ENCODE results near the gene SMYD3. TPM values are rescaled to one million over a fixed set of nuclear protein-coding genes. Genes with fewer than 3 reads are reported as not detected.

SMYD3 gene
- total and polyA plus RNA-seq, 2 of the 13 experiments (the other 11 are each of a cell fraction or from before 2014, with no cell fraction given), result 27.7 to 35.8 TPM

DNA sequence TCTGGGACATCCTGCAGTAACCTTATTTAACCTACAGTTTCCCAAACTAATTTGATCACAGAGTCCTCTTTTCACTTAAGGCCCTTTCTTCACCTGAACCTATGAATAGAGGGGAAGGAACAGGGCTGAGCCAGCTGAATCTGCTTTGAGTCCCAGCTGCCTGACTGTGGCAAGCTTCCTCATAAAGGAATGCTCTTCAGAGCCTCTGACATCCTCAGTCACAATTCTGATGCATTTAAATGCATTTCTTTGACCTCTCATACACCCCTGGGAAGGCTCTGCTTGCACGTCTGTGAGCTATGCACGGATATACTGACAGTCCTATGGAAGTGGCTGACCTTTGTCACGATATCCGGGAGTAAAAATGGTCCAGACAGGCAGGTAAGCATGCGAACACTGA lies 673.1 kb downstream of the SMYD3 start:
- H3K27ac ChIP-seq (ENCODE audit: extremely low read length, insufficient read depth, low read length), result no peak overlapping the region
- in situ Hi-C loops (cut with HindIII; ENCODE audit: extremely low pct_ligation_motif_present, low pct_unique_long_range_greater_than_20kb) (no loop called here), intact Hi-C loops (cut with micrococcal nuclease; ENCODE audit: unreplicated experiment) (no loop called here)
- WGBS (ENCODE audit: low lambda C conversion rate), result 90% methylated on average over 5 of the region's 5 CpGs
- FAIRE-seq, result no peak
- no peaks in the 10 kb centered on the region for H3K79me2 ChIP-seq (ENCODE audit: insufficient read depth, low read length)
- H2AFZ ChIP-seq (ENCODE audit: low read length), result no peak overlapping the region
- no peaks in the 10 kb centered on the region for H3K4me1 ChIP-seq (ENCODE audit: insufficient read depth, low read length)
- no peak overlapping the region for H3K4me3 ChIP-seq (replicated peaks in 1 of 3; ENCODE audit: insufficient read depth in 1 of 3, low read depth in 2 of 3, low read length in 3 of 3)
- no peak overlapping the region for H3K4me2 ChIP-seq (ENCODE audit: low read depth, low read length)
- H3K9me3 ChIP-seq (ENCODE audit: low read length), result no peaks in the 10 kb centered on the region
- peaks cover 3 to 4% of the 10 kb centered on the region in 2 experiments; a peak in 4 of 5 replicates for H3K36me3 ChIP-seq (replicated peaks in 1 of 2; ENCODE audit: control insufficient read depth in 1 of 2, insufficient read depth in 2 of 2, low read length in 2 of 2)
- H3K27me3 ChIP-seq (ENCODE audit: control insufficient read depth in 1 of 2, insufficient read depth in 2 of 2, low read length in 2 of 2), result no peaks in the 10 kb centered on the region
- TF ChIP-seq BORCS8-MEF2B (CRISPR knock-in tag; IDR thresholded peaks at IDR 0.05) (no peak), PCBP1 (IDR thresholded peaks at IDR 0.05; ENCODE audit: borderline replicate concordance, low read depth, low read length) (no peak), EP300 (IDR thresholded peaks at IDR 0.05; ENCODE audit: low read depth in 2 of 2, low read length in 2 of 2) (no peak), EP300 (CRISPR knock-in tag; IDR thresholded peaks at IDR 0.05; ENCODE audit: borderline replicate concordance) (no peak), NFIB (CRISPR knock-in tag; IDR thresholded peaks at IDR 0.05; ENCODE audit: borderline replicate concordance) (no peak), ZNF33B (CRISPR knock-in tag; IDR thresholded peaks at IDR 0.05) (no peak), CAMTA2 (CRISPR knock-in tag; IDR thresholded peaks at IDR 0.05; ENCODE audit: borderline replicate concordance) (no peak), RAD21 (CRISPR knock-in tag; IDR thresholded peaks at IDR 0.05) (no peak)
- TF ChIP-seq, protein P1, sequence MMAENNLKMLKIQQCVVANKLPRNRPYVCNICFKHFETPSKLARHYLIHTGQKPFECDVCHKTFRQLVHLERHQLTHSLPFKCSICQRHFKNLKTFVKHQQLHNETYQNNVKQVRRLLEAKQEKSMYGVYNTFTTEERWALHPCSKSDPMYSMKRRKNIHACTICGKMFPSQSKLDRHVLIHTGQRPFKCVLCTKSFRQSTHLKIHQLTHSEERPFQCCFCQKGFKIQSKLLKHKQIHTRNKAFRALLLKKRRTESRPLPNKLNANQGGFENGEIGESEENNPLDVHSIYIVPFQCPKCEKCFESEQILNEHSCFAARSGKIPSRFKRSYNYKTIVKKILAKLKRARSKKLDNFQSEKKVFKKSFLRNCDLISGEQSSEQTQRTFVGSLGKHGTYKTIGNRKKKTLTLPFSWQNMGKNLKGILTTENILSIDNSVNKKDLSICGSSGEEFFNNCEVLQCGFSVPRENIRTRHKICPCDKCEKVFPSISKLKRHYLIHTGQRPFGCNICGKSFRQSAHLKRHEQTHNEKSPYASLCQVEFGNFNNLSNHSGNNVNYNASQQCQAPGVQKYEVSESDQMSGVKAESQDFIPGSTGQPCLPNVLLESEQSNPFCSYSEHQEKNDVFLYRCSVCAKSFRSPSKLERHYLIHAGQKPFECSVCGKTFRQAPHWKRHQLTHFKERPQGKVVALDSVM (CRISPR knock-in tag; IDR thresholded peaks at IDR 0.05), result no peak
- TF ChIP-seq, protein P2, sequence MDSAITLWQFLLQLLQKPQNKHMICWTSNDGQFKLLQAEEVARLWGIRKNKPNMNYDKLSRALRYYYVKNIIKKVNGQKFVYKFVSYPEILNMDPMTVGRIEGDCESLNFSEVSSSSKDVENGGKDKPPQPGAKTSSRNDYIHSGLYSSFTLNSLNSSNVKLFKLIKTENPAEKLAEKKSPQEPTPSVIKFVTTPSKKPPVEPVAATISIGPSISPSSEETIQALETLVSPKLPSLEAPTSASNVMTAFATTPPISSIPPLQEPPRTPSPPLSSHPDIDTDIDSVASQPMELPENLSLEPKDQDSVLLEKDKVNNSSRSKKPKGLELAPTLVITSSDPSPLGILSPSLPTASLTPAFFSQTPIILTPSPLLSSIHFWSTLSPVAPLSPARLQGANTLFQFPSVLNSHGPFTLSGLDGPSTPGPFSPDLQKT (CRISPR knock-in tag; IDR thresholded peaks at IDR 0.05; ENCODE audit: borderline replicate concordance), result no peak
- H4K20me1 ChIP-seq (ENCODE audit: insufficient read depth, low read length), result no peaks in the 10 kb centered on the region
- H3K9ac ChIP-seq (ENCODE audit: insufficient read depth, low read depth, low read length), result no peak overlapping the region
- no peak for DNase-seq (ENCODE audit: low spot score)
- no peak for ATAC-seq
- BruUV-seq (replicated peaks), result no TSS peak
- ChIA-PET POLR2A (no interaction called here), CTCF (ENCODE audit: low intra/inter-chr PET ratio, low total read pairs) (no interaction called here)
